ENCODE data around the gene ZNF263.

The ZNF263 gene

DNA sequence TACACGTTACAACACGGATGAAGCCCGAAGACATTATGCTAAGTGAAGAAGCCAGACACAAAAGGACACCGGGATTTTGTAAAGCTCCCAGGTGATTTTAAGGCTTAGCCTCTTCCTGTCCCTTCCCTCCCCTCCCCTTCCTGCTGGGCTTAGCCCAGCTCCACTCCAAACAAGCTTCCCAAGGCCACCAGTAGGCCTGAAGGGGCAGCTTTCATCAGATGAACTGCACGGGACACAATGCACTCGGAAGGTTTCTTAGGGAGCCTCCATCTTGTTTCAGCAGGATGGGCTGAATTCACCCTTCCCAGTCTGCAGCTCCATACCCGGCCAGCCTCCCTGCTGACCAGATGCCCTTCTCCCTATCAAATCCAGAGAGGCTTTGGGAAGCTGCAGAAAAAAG lies 37.3 kb upstream of the ZNF263 start:
- TF ChIP-seq ZNF292 (tag by site-specific recombination; IDR thresholded peaks at IDR 0.05; ENCODE audit: borderline replicate concordance, low read depth): no peak
- TF ChIP-seq, protein P1, sequence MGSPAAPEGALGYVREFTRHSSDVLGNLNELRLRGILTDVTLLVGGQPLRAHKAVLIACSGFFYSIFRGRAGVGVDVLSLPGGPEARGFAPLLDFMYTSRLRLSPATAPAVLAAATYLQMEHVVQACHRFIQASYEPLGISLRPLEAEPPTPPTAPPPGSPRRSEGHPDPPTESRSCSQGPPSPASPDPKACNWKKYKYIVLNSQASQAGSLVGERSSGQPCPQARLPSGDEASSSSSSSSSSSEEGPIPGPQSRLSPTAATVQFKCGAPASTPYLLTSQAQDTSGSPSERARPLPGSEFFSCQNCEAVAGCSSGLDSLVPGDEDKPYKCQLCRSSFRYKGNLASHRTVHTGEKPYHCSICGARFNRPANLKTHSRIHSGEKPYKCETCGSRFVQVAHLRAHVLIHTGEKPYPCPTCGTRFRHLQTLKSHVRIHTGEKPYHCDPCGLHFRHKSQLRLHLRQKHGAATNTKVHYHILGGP (tag by site-specific recombination; IDR thresholded peaks at IDR 0.05): no peak
- no peak for TF ChIP-seq ZIC2 (tag by site-specific recombination; IDR thresholded peaks at IDR 0.05)
- no peak for TF ChIP-seq KLF16 (tag by site-specific recombination; IDR thresholded peaks at IDR 0.05)
- TF ChIP-seq ZNF558 (tag by site-specific recombination; IDR thresholded peaks at IDR 0.05): no peak
- ChIA-PET CTCF (no interaction called here), POLR2A (no interaction called here)
- Histone ChIP-seq H3K4me1 (ENCODE audit: control insufficient read depth, insufficient read depth, low read length) (no peaks in the 10 kb centered on the region), H3K4me3 (ENCODE audit: low read depth, low read length) (no peak overlapping the region), H3K27ac (ENCODE audit: extremely low read depth, low read depth, low read length) (no peak overlapping the region), H3K36me3 (ENCODE audit: control insufficient read depth in 2 of 2, insufficient read depth in 1 of 2, low read length in 2 of 2) (no peaks in the 10 kb centered on the region), H3K9me3 (ENCODE audit: control insufficient read depth, insufficient read depth, low read depth, low read length) (no peaks in the 10 kb centered on the region)

DNA sequence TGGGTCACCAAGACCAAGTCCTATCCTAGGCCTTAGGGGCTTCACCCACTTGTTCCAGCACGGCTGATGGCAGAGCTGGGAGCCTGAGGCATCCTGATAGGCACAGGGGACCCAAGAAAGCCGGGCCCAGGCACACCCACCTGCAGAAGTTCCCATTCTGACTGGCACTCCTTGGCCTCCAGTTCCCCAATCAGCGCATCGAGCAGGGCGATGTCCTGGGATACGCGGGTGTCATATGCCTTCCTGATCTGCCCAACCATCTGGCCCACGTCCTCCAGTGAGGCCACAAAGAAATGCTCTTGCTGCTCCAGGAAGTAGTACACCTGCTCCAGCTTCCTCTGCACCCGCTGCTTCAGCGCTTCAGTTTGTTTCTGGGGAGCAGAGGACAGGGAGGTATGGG lies 36.4 kb upstream of the ZNF263 start:
- CTCF ChIA-PET: no interaction called here

More for the DNA sequence above, 36.4 kb upstream of the ZNF263 start:
- POLR2A ChIA-PET: no interaction called here
- H3K27ac ChIP-seq (ENCODE audit: extremely low read depth, low read depth, low read length): no peak overlapping the region
- TF ChIP-seq ZNF513 (tag by site-specific recombination; IDR thresholded peaks at IDR 0.05): no peak
- no peak for TF ChIP-seq ELK4 (IDR thresholded peaks at IDR 0.05; ENCODE audit: borderline replicate concordance, low read depth, low read length)
- no peak for TF ChIP-seq ZNF777 (tag by site-specific recombination; IDR thresholded peaks at IDR 0.05; ENCODE audit: borderline replicate concordance)
- TF ChIP-seq ZNF561 (tag by site-specific recombination; IDR thresholded peaks at IDR 0.05; ENCODE audit: borderline replicate concordance): no peak
- no peak for TF ChIP-seq SP2 (tag by site-specific recombination; IDR thresholded peaks at IDR 0.05)
- no peak for TF ChIP-seq KLF7 (tag by site-specific recombination; IDR thresholded peaks at IDR 0.05; ENCODE audit: borderline replicate concordance)
- TF ChIP-seq ZNF335 (tag by site-specific recombination; conservative IDR thresholded peaks at IDR 0.05): no peak
- TF ChIP-seq, protein P2, sequence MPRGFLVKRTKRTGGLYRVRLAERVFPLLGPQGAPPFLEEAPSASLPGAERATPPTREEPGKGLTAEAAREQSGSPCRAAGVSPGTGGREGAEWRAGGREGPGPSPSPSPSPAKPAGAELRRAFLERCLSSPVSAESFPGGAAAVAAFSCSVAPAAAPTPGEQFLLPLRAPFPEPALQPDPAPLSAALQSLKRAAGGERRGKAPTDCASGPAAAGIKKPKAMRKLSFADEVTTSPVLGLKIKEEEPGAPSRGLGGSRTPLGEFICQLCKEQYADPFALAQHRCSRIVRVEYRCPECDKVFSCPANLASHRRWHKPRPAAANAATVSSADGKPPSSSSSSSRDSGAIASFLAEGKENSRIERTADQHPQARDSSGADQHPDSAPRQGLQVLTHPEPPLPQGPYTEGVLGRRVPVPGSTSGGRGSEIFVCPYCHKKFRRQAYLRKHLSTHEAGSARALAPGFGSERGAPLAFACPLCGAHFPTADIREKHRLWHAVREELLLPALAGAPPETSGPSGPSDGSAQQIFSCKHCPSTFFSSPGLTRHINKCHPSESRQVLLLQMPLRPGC (tag by site-specific recombination; IDR thresholded peaks at IDR 0.05): no peak
- no peak for TF ChIP-seq ZNF585B (tag by site-specific recombination; IDR thresholded peaks at IDR 0.05)
- no peak for TF ChIP-seq ZNF830 (tag by site-specific recombination; IDR thresholded peaks at IDR 0.05; ENCODE audit: low read depth)
- TF ChIP-seq ZNF416 (tag by site-specific recombination; IDR thresholded peaks at IDR 0.05): no peak
- TF ChIP-seq, protein P3, sequence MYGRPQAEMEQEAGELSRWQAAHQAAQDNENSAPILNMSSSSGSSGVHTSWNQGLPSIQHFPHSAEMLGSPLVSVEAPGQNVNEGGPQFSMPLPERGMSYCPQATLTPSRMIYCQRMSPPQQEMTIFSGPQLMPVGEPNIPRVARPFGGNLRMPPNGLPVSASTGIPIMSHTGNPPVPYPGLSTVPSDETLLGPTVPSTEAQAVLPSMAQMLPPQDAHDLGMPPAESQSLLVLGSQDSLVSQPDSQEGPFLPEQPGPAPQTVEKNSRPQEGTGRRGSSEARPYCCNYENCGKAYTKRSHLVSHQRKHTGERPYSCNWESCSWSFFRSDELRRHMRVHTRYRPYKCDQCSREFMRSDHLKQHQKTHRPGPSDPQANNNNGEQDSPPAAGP (tag by site-specific recombination; IDR thresholded peaks at IDR 0.05): no peak
- no peak for TF ChIP-seq ZSCAN4 (tag by site-specific recombination; IDR thresholded peaks at IDR 0.05)
- no peak for TF ChIP-seq ZBTB17 (tag by site-specific recombination; IDR thresholded peaks at IDR 0.05)
- H3K4me3 ChIP-seq (ENCODE audit: low read depth, low read length): no peak overlapping the region
- H3K9me3 ChIP-seq (ENCODE audit: control insufficient read depth, insufficient read depth, low read depth, low read length): no peaks in the 10 kb centered on the region
- no peaks in the 10 kb centered on the region for H3K36me3 ChIP-seq (ENCODE audit: control insufficient read depth in 2 of 2, insufficient read depth in 1 of 2, low read length in 2 of 2)
- no peaks in the 10 kb centered on the region for H3K4me1 ChIP-seq (ENCODE audit: control insufficient read depth, insufficient read depth, low read length)

Measured in HEK293 (cell line).